Mucosa of descending colon (tissue), 3 donors: ENCODE measurements around the gene LRRC4. TPM values are rescaled to one million over a fixed set of nuclear protein-coding genes. Genes with fewer than 3 reads are reported as not detected.

Source experiments
- ATAC-seq: fragments of 200-7000 bp; cut with Tn5 transposase; one replicate; pipeline ENCODE4 v1.9.1; 2020; ENCODE audit warnings: mild to moderate bottlenecking, moderate library complexity
- DNase-seq, 3 donors: peaks; one replicate each; pipeline ENCODE4 v3.0.0-alpha.2; 2020
- H3K36me3 ChIP-seq: fragments of 200-600 bp; one replicate; pipeline ENCODE4 v1.8.0; 2021; ENCODE audit warnings: low read depth, mild to moderate bottlenecking
- H3K4me1 ChIP-seq: fragments of 200-600 bp; one replicate; pipeline ENCODE4 v1.8.0; 2021; ENCODE audit warnings: low read depth, mild to moderate bottlenecking
- H3K4me3 ChIP-seq: fragments of 200-600 bp; one replicate; pipeline ENCODE4 v1.8.0; 2021; ENCODE audit warnings: mild to moderate bottlenecking
- H3K9me3 ChIP-seq: fragments of 200-600 bp; one replicate; pipeline ENCODE4 v1.8.0; 2021; ENCODE audit warnings: mild to moderate bottlenecking
- intact Hi-C, 2 donors: fragments of 100-400 bp; cut with DNase I in 1 of 2; cut with micrococcal nuclease in 1 of 2; formaldehyde crosslinking; loops; one replicate each; pipeline versions ENCODE4 v1.11.0 to v1.11.1; 2022; cut with DNase I, micrococcal nuclease
- total RNA-seq, 3 donors: library from RNA; stranded (reverse); fragmentation: NEBNext Ultra II Directional in 2 of 3; extraction: Animal tissue kit (Norgen Biotek cat#: 25700) in 2 of 3; gene quantifications; one replicate each; pipeline versions ENCODE4 v1.2.1 to v1.2.4, GENCODE V29; 2021 to 2023
- TF ChIP-seq, protein P1 (sequence below): fragments of 200-600 bp; IDR thresholded peaks from one replicate; pipeline ENCODE4 v1.8.0; 2022; ENCODE audit warnings: antibody characterized with exemption, mild to moderate bottlenecking
- donor health status: DM: no; HTN: no; CAD: no; lungs with moderate emphysema.
- donor health status: DM: no; HTN: no; CAD: no.
- donor health status: DM: no; HTN: yes; CAD: no.

LRRC4 gene
- total RNA-seq, 3 donors from 2014 or later: 0.26 to 7.6 (median 1.1) TPM

DNA sequence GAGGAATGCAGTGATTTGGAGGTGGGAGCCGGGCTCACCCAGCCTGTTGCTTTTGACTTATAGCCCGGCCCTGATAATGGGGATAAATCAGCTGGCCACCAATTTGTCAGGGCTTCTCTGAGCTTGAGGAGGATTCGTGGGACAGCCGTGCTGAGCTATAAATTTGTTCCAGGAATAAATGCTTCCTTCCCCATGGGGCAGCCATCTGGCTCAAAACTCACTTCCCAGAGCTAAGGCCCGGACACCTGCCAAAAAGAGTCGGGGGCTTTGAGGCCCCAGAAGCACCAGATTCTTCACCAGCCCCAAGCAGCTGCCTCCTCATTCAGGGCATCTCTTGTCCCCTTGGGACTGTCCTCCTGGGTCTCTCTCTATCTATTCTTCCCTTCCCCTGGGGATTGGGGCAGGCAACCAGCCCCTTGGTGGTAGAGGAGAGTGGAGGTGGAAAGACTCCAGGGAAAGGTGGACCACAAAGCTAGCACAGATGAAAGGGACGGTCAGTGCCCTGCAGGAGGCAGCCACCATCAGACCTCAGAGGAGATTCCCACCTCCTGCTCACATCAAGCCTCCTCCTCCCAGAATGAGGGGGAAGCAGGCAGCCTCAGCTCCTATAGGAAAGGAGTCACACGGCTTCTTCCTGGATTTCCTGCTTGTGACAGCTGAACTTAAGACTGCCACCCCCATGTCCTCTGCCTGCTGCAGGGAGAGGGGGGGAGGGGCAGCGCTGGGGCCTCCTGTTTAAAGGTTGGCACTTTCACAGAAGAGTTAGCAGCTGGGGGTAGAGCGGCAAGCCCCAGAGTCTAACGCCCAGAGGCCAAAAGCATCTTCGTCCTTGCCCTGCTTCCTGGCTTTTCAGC, 44.2 kb upstream of the LRRC4 start:
- DNase-seq (no peak), ATAC-seq (no peak)
- TF ChIP-seq, protein P1, sequence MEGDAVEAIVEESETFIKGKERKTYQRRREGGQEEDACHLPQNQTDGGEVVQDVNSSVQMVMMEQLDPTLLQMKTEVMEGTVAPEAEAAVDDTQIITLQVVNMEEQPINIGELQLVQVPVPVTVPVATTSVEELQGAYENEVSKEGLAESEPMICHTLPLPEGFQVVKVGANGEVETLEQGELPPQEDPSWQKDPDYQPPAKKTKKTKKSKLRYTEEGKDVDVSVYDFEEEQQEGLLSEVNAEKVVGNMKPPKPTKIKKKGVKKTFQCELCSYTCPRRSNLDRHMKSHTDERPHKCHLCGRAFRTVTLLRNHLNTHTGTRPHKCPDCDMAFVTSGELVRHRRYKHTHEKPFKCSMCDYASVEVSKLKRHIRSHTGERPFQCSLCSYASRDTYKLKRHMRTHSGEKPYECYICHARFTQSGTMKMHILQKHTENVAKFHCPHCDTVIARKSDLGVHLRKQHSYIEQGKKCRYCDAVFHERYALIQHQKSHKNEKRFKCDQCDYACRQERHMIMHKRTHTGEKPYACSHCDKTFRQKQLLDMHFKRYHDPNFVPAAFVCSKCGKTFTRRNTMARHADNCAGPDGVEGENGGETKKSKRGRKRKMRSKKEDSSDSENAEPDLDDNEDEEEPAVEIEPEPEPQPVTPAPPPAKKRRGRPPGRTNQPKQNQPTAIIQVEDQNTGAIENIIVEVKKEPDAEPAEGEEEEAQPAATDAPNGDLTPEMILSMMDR: no peak
- Histone ChIP-seq H3K36me3 (no peaks in the 10 kb centered on the region), H3K4me3 (no peak overlapping the region), H3K4me1 (peaks cover 9% of the 10 kb centered on the region), H3K9me3 (no peaks in the 10 kb centered on the region)
- intact Hi-C loops: no loop called here

DNA sequence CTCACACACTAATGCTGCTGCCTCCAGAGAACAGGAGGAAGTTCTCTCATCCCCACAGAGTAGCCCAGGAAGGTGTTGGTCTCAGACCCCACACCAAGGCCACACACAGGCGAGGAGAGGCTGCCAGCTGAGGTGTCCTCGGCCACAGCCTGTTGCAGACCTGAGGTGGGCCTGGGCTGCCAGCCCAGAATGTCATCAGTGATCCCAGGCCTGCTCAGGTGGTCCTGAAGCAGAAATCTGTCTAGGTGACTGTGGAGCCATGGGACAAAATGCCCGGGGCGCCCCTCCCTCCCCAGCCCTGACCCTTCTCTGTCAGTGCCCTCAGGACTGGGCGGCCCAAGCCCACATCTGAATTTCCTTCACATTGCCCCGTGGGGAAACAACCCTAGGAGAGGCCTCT, 43.5 kb upstream of the LRRC4 start:
- Histone ChIP-seq H3K4me1 (peaks cover 9% of the 10 kb centered on the region), H3K9me3 (no peaks in the 10 kb centered on the region), H3K36me3 (no peaks in the 10 kb centered on the region), H3K4me3 (no peak overlapping the region)
- ATAC-seq (no peak), DNase-seq (peak in 1 of 3 donors; percentile 8)
- TF ChIP-seq, protein P1: no peak
- intact Hi-C loops: no loop called here

DNA sequence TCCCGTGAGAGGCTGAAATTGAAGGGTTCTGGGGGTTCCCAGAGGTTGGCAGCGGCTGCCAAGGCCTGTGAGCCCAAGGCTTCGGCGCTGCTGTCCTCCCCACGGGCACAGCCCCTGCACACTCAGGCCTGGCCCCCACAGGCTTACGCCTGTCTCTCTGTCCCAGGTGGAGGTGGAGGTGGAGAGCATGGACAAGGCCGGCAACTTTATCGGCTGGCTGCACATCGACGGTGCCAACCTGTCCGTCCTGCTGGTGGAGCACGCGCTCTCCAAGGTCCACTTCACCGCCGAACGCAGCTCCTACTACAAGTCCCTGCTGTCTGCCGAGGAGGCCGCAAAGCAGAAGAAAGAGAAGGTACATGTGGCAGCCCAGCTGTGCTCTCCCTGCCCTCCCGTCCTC, 43.1 kb upstream of the LRRC4 start:
- Histone ChIP-seq H3K4me3 (no peak overlapping the region), H3K4me1 (peaks cover 9% of the 10 kb centered on the region), H3K9me3 (no peaks in the 10 kb centered on the region), H3K36me3 (no peaks in the 10 kb centered on the region)
- TF ChIP-seq, protein P1: no peak
- peak in 1 of 3 donors; percentile 44 for DNase-seq
- intact Hi-C loops: no loop called here
- no peak for ATAC-seq

DNA sequence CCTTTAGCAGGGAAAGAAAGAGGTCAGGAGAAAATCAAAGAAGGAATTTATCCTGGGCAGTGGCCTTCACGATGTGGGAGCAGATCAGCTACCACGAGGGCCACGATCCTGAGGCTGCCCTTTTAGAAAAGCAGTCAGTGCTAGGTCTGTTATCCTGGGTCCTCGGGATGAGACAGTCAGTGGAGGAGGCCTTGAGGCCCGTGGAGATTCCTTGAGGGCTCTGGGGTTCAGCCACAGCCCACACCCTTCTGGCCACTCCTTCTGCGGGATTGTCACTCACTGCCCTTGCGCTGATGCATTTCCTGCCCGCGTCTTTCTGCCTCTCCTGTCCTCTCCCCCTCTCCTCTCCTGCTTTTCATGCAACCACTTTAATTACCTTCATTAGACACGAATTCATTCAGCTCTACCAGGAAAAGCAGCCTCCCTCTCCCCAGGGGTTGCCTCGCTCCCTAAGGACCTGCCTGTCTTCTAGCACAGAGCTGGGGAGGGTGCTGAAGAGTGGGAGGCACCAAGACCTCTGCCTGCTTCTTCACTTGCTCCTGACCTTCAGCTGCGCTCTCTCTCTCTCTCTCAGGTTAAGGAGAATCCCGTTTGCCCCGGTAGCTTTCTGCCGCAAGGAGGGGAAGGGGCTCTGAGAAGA, 42.6 kb upstream of the LRRC4 start:
- intact Hi-C loops: no loop called here
- DNase-seq: no peak

DNA sequence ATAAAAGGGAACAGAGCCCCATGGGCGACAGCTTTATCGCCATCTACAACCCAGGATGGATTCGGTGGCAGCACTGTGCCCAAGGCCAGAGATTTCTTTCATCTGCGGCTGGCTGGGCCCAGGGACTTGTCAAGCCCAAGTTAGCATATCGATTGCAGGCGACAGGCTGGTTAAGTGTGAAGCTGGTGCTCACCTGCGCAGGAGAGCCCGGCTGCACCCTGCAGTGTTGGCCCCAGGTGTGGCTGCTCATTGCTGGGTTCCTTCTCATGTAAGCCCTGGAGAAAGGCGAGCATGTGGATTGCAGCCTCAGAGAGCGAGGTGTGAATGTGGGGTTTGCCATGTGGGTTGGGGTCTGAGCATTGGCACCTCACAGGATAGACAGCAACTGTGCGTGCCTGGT, 40.6 kb upstream of the LRRC4 start:
- TF ChIP-seq, protein P1: no peak
- ATAC-seq: no peak
- DNase-seq: no peak
- H3K9me3 ChIP-seq: no peaks in the 10 kb centered on the region
- intact Hi-C loops: no loop called here
- peaks cover 1% of the 10 kb centered on the region for H3K4me1 ChIP-seq
- H3K4me3 ChIP-seq: no peak overlapping the region
- no peaks in the 10 kb centered on the region for H3K36me3 ChIP-seq

More for the DNA sequence above, 42.6 kb upstream of the LRRC4 start:
- Histone ChIP-seq H3K4me1 (peaks cover 9% of the 10 kb centered on the region), H3K9me3 (no peaks in the 10 kb centered on the region), H3K36me3 (no peaks in the 10 kb centered on the region), H3K4me3 (no peak overlapping the region)
- no peak for ATAC-seq
- TF ChIP-seq, protein P1: no peak
